Hematopoietic multipotent progenitor cell treated with erythropoietin and hydrocortisone succinate and interleukin-3 and kit ligand, for 17 days (in vitro differentiated cells): ENCODE data around the gene CCDC73.
"Not testable (repeated sequence)": the region's sequence is repeated elsewhere in the genome, so short reads cannot be mapped to it uniquely, and the experiment has no call there.

Source experiments
- DNase-seq: peaks from one replicate; pipeline ENCODE4 v3.0.0-alpha.2; 2015; ENCODE audit warnings: low spot score

CCDC73 gene

DNA sequence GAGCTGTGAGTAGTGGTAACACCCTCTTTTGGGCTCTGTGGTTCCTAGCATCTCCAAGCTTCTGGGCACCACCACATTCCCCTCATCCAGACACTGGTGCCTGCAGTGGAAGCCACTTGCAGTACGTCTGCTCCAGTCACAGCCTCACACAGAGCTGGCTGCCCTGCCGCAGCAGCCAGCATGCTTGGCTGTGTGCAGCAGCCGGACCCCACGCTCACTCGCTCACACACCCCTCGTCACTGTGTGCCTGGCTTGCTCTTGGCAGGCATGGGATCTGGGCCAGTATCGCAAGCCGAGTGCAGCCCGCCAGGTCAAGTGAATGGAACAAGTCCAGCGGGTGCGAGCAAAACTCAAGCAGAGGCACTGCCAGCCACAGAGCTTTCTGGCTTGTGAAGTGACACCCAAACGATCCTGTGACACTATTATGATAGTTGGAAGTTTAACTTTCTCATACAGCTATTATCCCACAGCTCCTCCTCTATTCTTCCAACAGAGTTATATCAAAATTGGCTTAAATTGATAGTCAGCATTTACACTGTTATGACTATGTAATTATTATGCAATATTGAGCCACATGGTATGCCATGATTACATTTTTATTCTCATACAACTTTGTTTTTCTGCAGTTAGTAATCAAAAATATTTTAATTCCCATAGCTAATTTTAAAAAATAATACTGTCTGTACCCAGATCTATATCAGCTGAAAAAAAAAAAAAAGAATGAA, 89.0 kb downstream of the CCDC73 start:
- no peak for DNase-seq

DNA sequence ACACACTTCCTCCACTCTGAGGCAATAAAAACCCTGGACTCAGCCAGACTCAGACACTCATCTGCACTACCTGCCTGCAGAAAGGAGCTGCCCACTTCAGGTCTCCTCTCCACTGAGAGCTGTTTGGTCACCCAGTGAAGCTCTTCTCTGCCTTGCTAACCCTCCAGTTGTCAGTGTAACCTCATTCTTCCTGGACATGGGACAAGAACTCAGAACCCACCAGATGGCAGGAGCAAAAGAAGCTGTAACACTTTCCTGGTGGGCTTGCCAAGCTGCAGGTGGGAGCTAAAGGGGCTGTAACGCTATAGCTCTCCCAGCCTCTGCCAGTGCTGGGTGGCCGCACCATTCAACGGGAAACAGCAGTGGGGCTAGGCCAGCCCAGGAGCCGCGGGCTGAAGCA, 89.7 kb downstream of the CCDC73 start:
- no peak for DNase-seq

DNA sequence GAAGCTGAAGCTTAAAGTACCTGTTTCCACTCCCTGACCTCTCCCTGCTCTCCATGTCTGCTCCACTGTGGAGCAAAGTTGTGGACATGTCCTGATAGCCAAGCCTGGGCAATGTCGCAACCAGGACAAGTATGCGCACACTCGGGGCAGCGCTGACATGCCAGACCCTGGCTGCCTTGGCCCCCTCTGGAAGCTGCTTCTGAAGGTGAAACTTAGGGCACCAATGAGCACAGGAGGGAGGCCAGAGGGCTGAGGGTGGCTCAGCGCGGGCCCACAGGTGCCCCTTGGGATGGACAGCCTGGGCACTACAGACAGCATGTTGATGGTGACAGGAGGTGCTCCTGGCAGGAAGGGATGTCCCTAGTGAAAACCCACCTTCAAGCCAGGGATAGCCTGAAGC, 90.2 kb downstream of the CCDC73 start:
- no peak for DNase-seq

DNA sequence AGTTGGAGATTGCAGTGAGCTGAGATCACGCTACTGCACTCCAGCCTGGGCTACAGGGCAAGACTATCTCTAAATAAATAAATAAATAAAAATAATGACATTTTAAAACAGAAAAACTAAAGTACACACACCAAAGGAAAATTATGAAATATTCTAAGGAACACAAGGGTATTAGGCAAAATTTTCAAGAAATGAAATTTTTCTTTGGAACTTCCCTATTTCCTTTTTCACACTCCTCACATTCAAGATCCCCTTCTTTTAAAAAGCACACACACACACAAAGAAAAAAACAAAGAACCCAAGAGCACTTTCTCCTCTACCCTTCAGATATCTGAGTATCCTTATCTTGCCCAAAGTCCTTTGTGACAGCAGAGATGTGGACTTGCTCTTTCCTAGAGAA, 92.8 kb downstream of the CCDC73 start:
- no peak for DNase-seq

DNA sequence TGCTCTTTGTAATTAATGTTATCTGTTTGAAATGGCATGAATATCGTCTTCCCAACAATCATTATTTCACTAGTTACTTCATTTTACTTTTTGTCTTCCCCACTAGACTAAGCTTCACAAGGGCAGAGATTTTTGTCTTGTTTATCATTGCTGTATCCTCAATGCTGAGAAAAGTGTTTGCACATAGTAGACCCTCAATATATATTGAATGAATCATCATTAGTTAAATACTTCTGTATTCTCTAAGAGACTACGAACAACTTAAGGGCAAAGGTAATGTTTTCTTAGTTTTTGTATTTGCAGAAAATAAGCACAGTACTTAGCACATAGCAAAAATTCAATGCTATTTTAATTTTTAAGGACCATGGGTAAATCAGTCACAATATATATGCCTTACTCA, 95.9 kb downstream of the CCDC73 start:
- DNase-seq: no peak

DNA sequence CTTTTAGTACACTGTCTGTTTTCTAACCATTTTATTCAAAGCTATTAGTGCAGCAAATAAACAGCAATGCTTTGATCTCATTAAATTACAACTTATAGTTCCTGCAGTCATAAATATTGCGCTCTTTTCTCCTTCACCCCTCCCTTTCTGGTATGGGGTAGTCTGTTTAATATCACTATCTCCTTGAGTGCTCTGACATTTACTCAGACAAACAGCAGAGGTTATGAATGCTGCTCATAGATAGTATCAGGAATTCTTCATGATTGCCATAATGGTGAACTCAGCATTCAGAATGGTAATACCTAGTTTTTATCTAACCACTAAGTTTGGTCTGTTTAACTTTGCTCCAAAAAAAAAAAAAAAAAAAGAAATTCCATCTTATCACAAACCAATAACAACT, 123.4 kb downstream of the CCDC73 start:
- no peak for DNase-seq

DNA sequence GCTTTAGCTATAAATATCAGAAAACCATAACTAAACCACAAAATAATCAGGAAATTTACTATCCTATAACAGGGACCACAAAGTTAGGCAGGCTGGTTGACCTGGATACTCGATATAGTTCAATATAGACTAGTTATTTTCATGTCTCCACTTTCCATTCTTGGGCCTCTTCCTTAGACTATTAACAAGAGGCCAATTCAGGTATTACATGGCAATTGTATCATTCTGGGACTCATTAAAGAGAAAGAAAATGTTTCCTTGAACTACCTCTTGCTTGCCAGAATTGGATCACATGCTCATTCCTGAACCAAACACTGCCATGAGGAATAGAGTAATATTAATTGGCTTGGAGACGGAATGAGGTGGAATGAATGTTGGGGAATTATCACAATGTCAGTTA, 134.8 kb downstream of the CCDC73 start:
- DNase-seq: no peak

DNA sequence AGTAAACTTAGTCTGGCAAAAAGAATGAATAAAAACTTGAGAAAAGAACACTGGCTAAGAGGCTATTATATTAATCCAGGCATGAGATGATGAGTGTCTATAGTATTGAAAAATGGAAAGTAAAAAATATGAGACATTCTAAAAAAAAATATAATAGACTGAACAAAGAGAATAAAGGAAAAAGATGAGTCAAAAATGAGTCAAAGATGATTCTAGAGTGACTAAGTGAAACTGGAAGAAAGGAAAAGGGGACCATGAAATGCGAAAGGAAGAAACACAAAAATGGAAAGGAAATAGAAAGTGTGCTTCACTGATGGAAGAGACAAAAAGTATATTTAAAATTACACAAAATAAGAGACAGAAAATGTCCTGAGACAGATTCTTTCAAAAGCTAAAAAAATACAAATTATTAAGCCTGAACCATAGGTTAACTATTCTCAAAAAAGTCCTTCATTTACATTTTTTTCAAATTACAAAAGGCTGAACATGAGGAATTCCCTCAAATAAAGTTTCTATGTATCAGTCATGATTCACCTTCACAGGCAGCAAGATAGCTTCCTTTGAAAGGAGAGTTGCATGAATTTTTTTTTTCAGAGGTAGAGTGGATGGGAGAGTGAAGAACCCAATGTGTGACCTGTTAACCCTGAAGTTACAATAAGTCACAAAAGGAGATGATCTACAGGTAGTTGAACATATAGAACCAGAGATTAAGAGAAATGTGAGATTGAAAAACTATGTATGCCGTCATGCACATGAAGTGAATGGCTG, 135.6 kb downstream of the CCDC73 start:
- DNase-seq: no peak

DNA sequence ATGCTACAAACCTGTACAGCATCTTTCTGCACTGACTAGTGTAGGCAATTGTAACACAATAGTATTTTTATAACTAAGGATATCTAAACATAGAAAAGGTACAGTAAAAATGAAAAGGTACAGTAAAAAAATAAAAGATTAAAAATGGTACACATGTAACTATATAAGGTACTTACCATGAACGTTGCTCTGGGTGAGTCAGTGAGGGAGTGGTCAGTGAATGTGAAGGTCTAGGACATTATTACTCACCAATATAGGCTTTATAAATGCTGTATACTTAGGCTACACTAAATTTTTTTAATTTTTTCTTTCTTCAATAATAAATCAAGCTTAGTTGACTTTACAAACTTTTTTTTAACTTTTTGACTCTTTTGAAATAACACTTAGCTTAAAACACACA, 150.9 kb downstream of the CCDC73 start:
- no peak for DNase-seq

DNA sequence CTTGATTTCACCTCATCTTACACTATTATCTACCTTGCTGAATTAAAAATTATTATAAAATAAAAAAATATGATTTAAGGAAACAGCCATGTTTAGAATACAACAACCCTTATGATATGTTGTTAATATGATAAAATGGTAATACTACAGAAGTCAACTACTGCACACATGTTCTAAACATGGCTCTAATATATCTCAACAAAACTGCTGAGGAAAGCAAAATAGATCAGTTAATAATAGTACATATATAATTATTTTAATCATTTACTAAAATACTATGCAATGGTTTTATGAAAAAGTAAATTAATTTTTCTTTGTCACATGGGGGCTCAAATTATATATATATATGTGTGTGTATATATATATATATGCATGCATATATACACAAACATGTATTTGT, 153.1 kb downstream of the CCDC73 start:
- no peak for DNase-seq

DNA sequence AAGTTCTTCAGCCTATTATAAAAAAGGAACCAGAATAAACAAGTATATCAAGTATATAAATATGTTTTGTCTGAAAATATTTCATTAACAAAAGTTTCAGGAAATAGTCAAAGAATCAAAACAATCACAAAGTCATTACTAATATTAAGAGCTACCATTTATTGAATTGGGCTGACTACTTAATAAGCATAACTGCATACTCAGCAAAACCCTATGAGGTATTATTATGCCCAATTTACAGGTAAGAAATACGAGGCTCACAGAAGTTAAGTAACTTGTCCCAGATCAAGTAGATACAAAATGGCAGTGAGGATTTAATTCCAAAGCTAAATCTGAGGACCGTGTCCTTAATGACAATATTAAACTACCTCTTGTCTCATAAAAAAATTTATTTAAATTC, 158.6 kb downstream of the CCDC73 start:
- DNase-seq: no peak

DNA sequence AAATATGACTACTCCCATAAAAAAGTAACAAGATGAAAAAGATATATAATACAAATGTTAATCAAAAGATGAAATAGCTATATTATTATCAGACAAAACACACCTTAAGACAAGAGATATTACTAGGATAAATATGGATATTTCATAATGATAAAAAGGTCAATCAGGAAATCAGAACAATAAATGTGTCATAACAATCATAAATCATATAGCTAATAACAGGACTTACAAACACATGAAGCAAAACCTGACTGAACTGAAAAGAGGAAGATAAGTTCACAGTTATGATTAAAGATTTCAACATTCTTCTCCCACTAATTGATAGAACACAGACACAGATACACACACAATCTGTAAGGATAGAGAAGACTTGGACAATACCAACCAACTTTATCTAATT, 163.6 kb downstream of the CCDC73 start:
- DNase-seq: no peak

DNA sequence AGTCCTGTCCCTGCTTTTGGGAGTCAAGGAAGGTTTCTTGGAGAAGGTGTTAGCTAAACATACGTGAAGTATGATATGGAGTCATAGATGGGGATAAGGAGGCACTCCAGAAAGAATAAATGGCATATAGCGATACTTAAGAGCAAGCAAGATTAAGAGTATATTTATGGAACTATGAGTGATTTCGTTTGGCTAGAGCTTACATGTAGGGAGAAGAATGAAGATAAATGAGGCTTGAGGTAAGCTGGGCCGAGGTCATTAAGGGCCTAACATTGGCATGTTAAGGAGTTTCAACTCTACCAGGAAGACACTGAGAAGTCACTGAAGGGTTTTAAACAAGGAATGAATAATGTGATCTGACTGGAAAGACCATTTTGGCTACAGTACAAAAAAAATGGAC, 177.6 kb downstream of the CCDC73 start:
- DNase-seq: no peak

DNA sequence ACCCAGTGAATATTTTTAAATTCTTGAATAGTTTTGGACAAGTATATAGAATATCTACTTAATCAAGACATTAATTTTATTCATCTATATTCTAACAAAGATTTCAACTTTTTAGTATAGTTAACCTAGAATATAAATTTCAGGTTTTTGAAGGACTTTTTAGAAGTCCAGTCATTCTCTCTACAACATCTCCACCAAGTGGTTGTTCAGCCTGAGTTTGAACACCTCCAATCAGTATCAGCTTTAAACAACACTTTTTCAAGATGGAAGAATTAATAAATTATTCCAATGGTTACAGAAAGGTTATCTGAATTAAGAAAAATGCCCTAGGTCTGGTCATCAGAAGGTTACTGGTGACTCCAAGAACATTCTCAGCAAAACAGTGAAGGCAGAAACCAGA, 179.0 kb downstream of the CCDC73 start:
- DNase-seq: no peak

DNA sequence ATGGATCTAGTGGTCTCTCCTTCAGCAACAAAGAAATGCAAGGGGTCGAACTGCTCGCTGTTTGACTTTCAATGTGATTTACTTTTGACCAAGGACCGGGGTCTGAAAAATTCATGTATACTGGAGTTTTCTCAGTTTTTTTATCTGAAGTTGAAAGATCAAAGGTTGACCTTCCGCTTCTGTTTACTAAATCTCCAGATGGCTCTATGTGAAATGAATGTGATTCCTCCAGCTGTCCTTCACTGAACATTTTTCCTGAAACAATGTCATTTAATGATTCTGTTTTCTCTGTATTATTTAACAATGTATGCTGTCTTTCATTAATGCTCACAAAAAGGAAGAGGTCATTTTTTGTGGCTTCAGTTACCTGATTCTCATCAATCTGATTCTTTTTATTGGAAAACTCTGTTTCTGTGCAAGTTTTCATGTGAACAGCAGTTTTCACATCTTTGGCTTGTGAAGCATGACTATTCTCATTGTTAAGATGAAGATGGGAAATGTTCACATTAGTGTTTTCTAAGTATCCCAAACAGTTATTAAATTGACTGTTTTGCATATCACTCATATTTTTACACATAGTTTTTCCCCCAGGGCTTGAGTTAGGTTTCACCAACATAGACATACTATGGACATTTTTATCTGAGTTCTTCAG, 180.8 kb downstream of the CCDC73 start:
- DNase-seq: no peak

DNA sequence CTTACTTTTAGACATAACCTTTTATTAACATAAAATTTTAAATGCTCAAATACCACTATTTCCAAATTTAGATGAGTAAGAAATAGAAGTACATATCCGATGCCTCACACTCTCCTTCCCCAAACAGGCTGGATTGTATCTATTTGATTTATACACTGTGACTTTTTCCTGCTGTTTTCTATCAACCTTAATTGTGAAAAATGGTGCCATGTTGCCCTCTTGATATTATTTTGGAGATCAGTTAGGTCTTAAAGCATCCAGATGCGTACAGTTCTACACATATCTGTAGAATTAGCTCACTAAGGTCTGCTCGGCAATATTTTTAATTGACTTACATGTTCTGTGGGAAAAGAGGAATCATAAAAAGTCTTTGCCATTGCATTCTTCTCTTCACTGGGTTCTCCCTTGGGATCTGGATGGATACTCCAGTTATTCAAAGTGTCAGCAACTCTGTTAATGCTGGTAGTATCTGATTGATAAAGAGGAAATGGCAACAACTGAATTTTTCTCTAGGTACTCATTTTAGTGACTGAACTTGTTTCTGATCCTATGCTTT, 183.6 kb downstream of the CCDC73 start:
- DNase-seq: no peak

DNA sequence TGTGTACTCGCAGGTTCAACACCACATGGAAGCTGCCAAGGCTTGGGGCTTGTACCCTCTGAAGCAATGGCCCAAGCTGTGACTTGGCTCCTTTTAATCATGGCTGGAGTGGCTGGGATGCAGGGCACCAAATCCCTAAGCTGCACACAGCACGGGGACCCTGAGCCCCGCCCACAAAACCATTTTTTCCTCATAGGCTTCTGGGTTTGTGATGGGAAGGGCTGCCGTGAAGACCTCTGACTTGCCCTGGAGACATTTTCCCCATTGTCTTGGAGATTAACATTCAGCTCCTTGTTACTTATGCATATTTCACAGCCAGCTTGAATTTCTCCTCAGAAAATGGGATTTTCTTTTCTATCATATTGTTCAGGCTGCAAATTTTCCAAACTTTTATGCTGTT, 185.6 kb downstream of the CCDC73 start:
- DNase-seq: not testable (repeated sequence)

DNA sequence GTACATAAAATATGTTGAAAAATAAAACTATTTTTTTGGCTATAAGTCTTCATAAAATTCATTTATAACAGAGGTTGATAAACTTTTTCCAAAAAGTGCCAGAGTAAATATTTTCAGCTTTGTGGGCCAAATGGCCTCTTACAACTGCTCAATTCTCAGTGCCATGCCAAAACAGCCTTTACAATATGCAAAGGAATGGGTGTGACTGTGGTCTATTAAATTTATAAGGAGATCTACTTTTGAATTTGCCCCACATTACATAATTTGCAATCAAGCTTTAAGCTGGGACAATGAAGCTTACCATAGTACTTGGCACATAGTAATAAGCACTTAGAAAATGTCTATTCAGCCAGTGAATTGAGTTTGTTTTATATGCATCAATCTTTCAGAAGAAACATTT, 188.2 kb downstream of the CCDC73 start:
- DNase-seq: no peak

DNA sequence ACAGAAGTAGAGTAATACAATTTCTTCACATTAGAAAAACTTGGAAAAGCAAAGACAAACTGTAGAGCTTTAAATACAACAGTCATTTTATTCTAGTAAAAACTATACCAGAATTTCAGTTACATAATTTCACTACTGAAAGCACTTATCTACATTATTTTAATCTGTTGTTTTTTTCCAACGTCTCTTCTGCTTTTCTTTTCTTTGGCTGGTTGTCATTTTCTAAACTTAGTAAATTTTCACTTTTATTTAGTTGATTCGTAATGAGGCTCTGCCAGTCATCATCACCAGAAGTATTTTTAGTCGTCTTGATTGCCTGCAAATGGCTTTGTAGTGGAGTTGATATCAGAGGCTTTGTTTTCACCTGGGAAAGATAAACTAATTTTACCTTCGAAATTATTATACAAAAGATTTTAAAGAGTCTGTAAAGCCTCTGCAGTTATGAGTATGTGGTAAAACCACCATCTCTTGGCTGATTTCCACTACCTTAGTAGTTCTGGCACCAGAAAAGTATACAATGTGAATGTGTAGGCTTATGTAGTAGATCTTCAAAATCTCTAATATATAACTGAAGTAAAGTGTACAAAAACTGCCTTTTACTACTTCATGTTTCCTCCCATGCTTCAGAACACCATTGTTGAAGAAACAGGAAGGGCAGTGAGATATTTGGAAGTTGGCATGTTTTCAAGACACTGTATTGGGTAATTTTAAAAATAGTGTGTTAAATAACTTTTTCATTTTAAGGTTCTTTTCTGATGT, 191.6 kb downstream of the CCDC73 start:
- no peak for DNase-seq

DNA sequence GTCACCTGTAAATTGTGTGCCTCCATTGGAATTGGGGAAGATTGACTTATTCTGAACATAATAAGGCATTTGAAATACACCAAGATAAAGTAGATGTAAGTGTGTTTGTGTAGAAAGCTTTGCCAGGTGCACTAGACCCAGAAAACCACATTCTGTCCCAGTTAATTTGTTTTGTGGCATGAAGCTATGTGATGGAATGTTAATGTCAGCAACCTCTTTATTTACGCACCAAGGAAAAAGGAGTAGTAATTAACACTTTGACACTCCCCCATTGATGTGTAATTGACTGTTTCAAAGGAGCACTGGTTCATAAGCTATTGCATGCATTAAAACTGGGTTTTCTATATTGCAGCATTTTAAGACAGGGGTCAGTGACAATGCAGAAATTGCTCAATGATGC, 196.5 kb downstream of the CCDC73 start:
- DNase-seq: no peak

DNA sequence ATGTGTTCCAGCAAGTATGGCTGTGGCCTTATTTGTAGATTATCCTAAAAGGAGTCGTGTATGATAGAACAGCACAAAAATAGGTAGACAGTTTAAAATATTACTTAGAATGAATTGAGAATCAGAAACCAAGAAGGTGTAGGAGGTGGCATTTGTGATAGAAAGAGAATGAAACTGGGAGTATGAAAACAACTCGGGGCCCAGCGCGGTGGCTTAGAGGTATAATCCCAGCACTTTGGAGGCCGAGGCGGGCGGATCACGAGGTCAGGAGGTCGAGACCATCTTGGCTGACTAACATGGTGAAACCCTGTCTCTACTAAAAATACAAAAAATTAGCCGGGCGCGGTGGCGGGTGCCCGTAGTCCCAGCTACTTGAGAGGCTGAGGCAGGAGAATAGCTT, 198.3 kb downstream of the CCDC73 start:
- not testable (repeated sequence) for DNase-seq

DNA sequence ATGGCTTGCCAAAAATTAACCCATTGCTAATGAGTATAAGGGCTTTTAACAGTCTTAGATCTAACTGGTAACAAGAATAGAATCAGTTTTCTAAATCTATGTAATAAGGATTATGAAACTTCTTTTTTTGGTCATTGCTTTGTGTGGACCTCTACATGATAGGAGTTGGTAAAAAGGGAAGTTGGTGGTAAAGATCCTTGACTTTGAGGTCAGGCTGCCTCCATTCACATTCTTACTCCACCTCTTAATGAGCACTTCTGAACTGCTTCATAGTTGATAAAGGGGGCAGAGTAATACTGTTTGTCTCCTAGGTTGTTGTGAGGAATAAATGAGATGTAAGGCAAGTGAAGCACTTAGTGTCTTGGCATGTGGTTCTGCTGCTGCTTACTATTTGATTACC, 200.2 kb downstream of the CCDC73 start:
- no peak for DNase-seq
